A673 (cell line): Measurements from ENCODE around the gene RIMS4. TPM values are rescaled to one million over a fixed set of nuclear protein-coding genes. Genes with fewer than 3 reads are reported as not detected.

ENCODE experiments used
- BruUV-seq: library from RNA; stranded (reverse); fragments of 400-500 nt; replicated peaks from 2 replicates; lab custom pipeline; 2021; lab: Mats Ljungman, UMichigan
- CTCF ChIA-PET: fragments of 300-600 bp; sonication (Branson Sonifier 250); formaldehyde crosslinking; loops from one replicate; lab custom pipeline; 2022; ENCODE audit warnings: antibody characterized with exemption; lab: Charles Lee
- POLR2A ChIA-PET: fragments of 300-600 bp; sonication (Branson Sonifier 250); formaldehyde crosslinking; loops from one replicate; lab custom pipeline; 2022; ENCODE audit warnings: antibody characterized with exemption; ENCODE audit not compliant: low non-redundant PET; lab: Charles Lee
- DNase-seq: peaks from one replicate; pipeline ENCODE4 v3.0.0-alpha.2; 2015; ENCODE audit warnings: low spot score
- H3K27ac ChIP-seq: fragments of 200-600 bp; sonication (generic); 2 replicates; pipeline ENCODE4 v1.5.1; 2016; ENCODE audit warnings: mixed run types, low read depth, mild to moderate bottlenecking, mixed read lengths, antibody characterized with exemption, low read length; ENCODE audit not compliant: poor library complexity, severe bottlenecking
- H3K27me3 ChIP-seq: fragments of 200-600 bp; sonication (generic); replicated peaks from 2 replicates; pipeline ENCODE4 v1.6.1; 2017; ENCODE audit warnings: mixed run types, low read depth, mild to moderate bottlenecking, mixed read lengths, antibody characterized with exemption, low read length; ENCODE audit not compliant: insufficient read depth, poor library complexity
- H3K36me3 ChIP-seq: fragments of 200-600 bp; sonication (generic); 2 replicates; pipeline ENCODE4 v1.6.1; 2016; ENCODE audit warnings: mixed run types, mild to moderate bottlenecking, mixed read lengths, antibody characterized with exemption, low read length; ENCODE audit not compliant: insufficient read depth, poor library complexity, severe bottlenecking
- H3K4me1 ChIP-seq: fragments of 200-600 bp; sonication (generic); 2 replicates; pipeline ENCODE4 v1.6.1; 2017; ENCODE audit warnings: mixed run types, mild to moderate bottlenecking, mixed read lengths, antibody characterized with exemption, low read length; ENCODE audit not compliant: insufficient read depth, poor library complexity, severe bottlenecking
- H3K4me3 ChIP-seq: fragments of 200-600 bp; sonication (generic); 2 replicates; pipeline ENCODE4 v1.5.1; 2016; ENCODE audit warnings: low read depth, mixed run types, mild to moderate bottlenecking, mixed read lengths, low read length; ENCODE audit not compliant: poor library complexity, severe bottlenecking
- H3K9me3 ChIP-seq: fragments of 200-600 bp; sonication (generic); 2 replicates; pipeline ENCODE4 v1.6.1; 2016; ENCODE audit warnings: mixed run types, low read depth, mild to moderate bottlenecking, mixed read lengths, antibody characterized with exemption, low read length; ENCODE audit not compliant: poor library complexity, severe bottlenecking
- EZH2 ChIP-seq: fragments of 200-600 bp; sonication (generic); IDR thresholded peaks from 2 replicates; pipeline ENCODE4 v1.6.1; 2017; ENCODE audit warnings: borderline replicate concordance, low read depth, mild to moderate bottlenecking, mixed read lengths, antibody characterized with exemption, low read length; ENCODE audit not compliant: poor library complexity, severe bottlenecking
- intact Hi-C: fragments of 100-400 bp; cut with micrococcal nuclease; formaldehyde crosslinking; loops from one replicate; pipeline ENCODE4 v1.10.0; 2022; ENCODE audit not compliant: unreplicated experiment
- total RNA-seq: library from RNA; stranded (reverse); gene quantifications from 2 replicates; pipeline ENCODE4 v1.2.3, GENCODE V29; 2021
- TF ChIP-seq, protein P1 (sequence below): fragments of 300-800, 200-600 bp; sonication (generic); conservative IDR thresholded peaks from 2 replicates; pipeline ENCODE4 v1.5.1; 2017; ENCODE audit warnings: low read depth, mild to moderate bottlenecking, antibody characterized with exemption, low read length, moderate library complexity, mixed read lengths

RIMS4 gene
- total RNA-seq, 1 experiment from 2014 or later, result 0.39 TPM

- Histone ChIP-seq H3K27me3 (peaks cover 57% of the 10 kb centered on the region), H3K9me3 (no peaks in the 10 kb centered on the region), H3K36me3 (no peaks in the 10 kb centered on the region), H3K4me1 (peaks cover 4% of the 10 kb centered on the region), H3K27ac (no peak overlapping the region), H3K4me3 (no peak overlapping the region)
- no TSS peak for BruUV-seq
- CTCF ChIA-PET, result interaction anchor here (0.6 kb wide), 2 partner anchors 30 to 940 kb away, joined by 3 to 4 read pairs; no protein-coding TSS in a partner anchor
- intact Hi-C loops, result no loop called here
- TF ChIP-seq, protein P1, sequence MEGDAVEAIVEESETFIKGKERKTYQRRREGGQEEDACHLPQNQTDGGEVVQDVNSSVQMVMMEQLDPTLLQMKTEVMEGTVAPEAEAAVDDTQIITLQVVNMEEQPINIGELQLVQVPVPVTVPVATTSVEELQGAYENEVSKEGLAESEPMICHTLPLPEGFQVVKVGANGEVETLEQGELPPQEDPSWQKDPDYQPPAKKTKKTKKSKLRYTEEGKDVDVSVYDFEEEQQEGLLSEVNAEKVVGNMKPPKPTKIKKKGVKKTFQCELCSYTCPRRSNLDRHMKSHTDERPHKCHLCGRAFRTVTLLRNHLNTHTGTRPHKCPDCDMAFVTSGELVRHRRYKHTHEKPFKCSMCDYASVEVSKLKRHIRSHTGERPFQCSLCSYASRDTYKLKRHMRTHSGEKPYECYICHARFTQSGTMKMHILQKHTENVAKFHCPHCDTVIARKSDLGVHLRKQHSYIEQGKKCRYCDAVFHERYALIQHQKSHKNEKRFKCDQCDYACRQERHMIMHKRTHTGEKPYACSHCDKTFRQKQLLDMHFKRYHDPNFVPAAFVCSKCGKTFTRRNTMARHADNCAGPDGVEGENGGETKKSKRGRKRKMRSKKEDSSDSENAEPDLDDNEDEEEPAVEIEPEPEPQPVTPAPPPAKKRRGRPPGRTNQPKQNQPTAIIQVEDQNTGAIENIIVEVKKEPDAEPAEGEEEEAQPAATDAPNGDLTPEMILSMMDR, result no peak
- TF ChIP-seq EZH2, result no peak
- POLR2A ChIA-PET, result no interaction called here
- no peak for DNase-seq
Observed at GRCh38 chr20:44830995-44831394, 20.6 kb upstream of the RIMS4 start.

- TF ChIP-seq, protein P1, result no peak
- BruUV-seq, result no TSS peak
- H3K9me3 ChIP-seq, result no peaks in the 10 kb centered on the region
- CTCF ChIA-PET, result no interaction called here
- H3K36me3 ChIP-seq, result no peaks in the 10 kb centered on the region
- intact Hi-C loops, result no loop called here
- H3K4me3 ChIP-seq, result no peak overlapping the region
- peaks cover 4% of the 10 kb centered on the region for H3K4me1 ChIP-seq
- no peak overlapping the region for H3K27ac ChIP-seq
- H3K27me3 ChIP-seq, result peaks cover 57% of the 10 kb centered on the region
- POLR2A ChIA-PET, result no interaction called here
- no peak for DNase-seq
Observed at GRCh38 chr20:44830523-44830922, 20.2 kb upstream of the RIMS4 start.

DNA sequence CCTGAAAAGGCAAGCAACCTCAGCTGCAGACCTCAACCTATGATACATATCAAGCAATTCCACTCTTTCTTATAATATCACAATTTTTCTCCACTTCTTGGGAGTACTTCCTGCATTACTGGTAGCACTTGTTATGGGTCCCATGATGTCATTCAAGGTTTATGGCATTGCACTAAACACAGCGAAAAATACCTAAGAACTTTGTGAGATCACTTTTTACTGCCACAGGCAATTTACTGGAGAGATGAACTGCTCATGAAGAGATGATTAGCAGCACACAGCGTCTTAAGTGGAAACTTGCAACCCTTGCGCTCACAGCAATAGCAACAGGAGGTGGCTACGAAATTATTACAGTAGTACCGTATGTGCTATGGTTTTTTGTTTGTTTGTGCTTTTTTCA is 19.3 kb upstream of the RIMS4 start:
- Histone ChIP-seq H3K27ac (no peak overlapping the region), H3K4me1 (peaks cover 4% of the 10 kb centered on the region), H3K9me3 (no peaks in the 10 kb centered on the region), H3K27me3 (peaks cover 52% of the 10 kb centered on the region), H3K36me3 (no peaks in the 10 kb centered on the region), H3K4me3 (no peak overlapping the region)
- no TSS peak for BruUV-seq
- intact Hi-C loops, result no loop called here
- DNase-seq, result no peak
- no peak for TF ChIP-seq EZH2
- TF ChIP-seq, protein P1, result no peak
- ChIA-PET CTCF (no interaction called here), POLR2A (no interaction called here)
